H1 (cell line): ENCODE measurements around the gene PSPN. TPM values are rescaled to one million over a fixed set of nuclear protein-coding genes. Genes with fewer than 3 reads are reported as not detected.

ENCODE experiments used
- CTCF ChIA-PET: fragments of 300-600 bp; sonication (Branson Sonifier 250); formaldehyde crosslinking; loops from one replicate; lab custom pipeline; 2021; ENCODE audit not compliant: partially characterized antibody; lab: Charles Lee
- POLR2A ChIA-PET: fragments of 300-600 bp; sonication (Branson Sonifier 250); formaldehyde crosslinking; loops from one replicate; lab custom pipeline; 2021; ENCODE audit warnings: inconsistent platforms; ENCODE audit not compliant: partially characterized antibody; lab: Charles Lee
- DNase-seq, 2 experiments: peaks; one replicate each; pipeline versions ENCODE4 v3.0.0 to v3.0.0-alpha.2; 2010 to 2022; ENCODE audit warnings: low spot score in 2 of 2, low read depth in 1 of 2, mixed read lengths in 1 of 2
- FAIRE-seq: peaks from 2 replicates; lab custom pipeline; 2011; peaks lifted over from hg19 to GRCh38; lab: Jason Lieb, UNC
- H2AFZ ChIP-seq: 2 replicates; pipeline ENCODE4 v1.8.1; 2012; ENCODE audit warnings: low read length, inconsistent platforms
- H2AK5ac ChIP-seq: 2 replicates; pipeline ENCODE4 v1.6.1; 2013; ENCODE audit warnings: low read depth, low read length
- H2BK120ac ChIP-seq: replicated peaks from 2 replicates; pipeline ENCODE3; 2013; ENCODE audit warnings: low read depth, low read length, inconsistent platforms
- H2BK12ac ChIP-seq: 2 replicates; pipeline ENCODE4 v1.6.1; 2013; ENCODE audit warnings: low read depth, low read length
- H2BK15ac ChIP-seq: 2 replicates; pipeline ENCODE4 v1.6.1; 2013; ENCODE audit warnings: low read length
- H2BK20ac ChIP-seq: 2 replicates; pipeline ENCODE4 v1.6.1; 2013; ENCODE audit warnings: low read length
- H2BK5ac ChIP-seq: 2 replicates; pipeline ENCODE4 v1.6.1; 2013; ENCODE audit warnings: low read depth, low read length
- H3K14ac ChIP-seq: 2 replicates; pipeline ENCODE4 v1.6.1; 2013; ENCODE audit warnings: inconsistent platforms; ENCODE audit not compliant: insufficient read length
- H3K18ac ChIP-seq: 2 replicates; pipeline ENCODE4 v1.6.1; 2013; ENCODE audit warnings: low read length; ENCODE audit errors: extremely low read depth
- H3K23ac ChIP-seq: 2 replicates; pipeline ENCODE4 v1.6.1; 2013; ENCODE audit warnings: inconsistent platforms; ENCODE audit not compliant: insufficient read length
- H3K23me2 ChIP-seq: 2 replicates; pipeline ENCODE4 v1.6.1; 2013; ENCODE audit warnings: low read depth, low read length
- H3K27ac ChIP-seq: 2 replicates; pipeline ENCODE4 v1.6.1; 2011; ENCODE audit warnings: low read depth, low read length, inconsistent platforms
- H3K27me3 ChIP-seq, 4 experiments: replicated peaks in 1 of 4; 1 replicate in 1 of 4; 2 replicates in 3 of 4; pipeline versions ENCODE4 v1.6.1 to v1.8.1; 2011 to 2013; ENCODE audit warnings: low read length in 3 of 4, mild to moderate bottlenecking in 3 of 4, inconsistent platforms in 2 of 4, mixed read lengths in 2 of 4, moderate library complexity in 1 of 4; ENCODE audit not compliant: control insufficient read depth in 3 of 4, insufficient read depth in 3 of 4; ENCODE audit errors: extremely low read depth in 1 of 4
- H3K36me3 ChIP-seq, 4 experiments: 2 replicates each; pipeline versions ENCODE4 v1.6.1 to v1.8.1; 2011 to 2013; ENCODE audit warnings: mild to moderate bottlenecking in 4 of 4, low read length in 3 of 4, moderate library complexity in 2 of 4, control low read depth in 1 of 4, inconsistent platforms in 1 of 4; ENCODE audit not compliant: insufficient read depth in 4 of 4, control insufficient read depth in 2 of 4
- H3K4ac ChIP-seq: replicated peaks from 2 replicates; pipeline ENCODE3; 2013; ENCODE audit warnings: low read length, low read depth, mixed read lengths, inconsistent platforms; ENCODE audit not compliant: insufficient read length
- H3K4me1 ChIP-seq, 4 experiments: replicated peaks in 1 of 4; 1 replicate in 1 of 4; 2 replicates in 3 of 4; pipeline versions ENCODE4 v1.6.1 to v1.8.1; 2011 to 2013; ENCODE audit warnings: low read length in 3 of 4, inconsistent platforms in 2 of 4, mixed read lengths in 1 of 4; ENCODE audit not compliant: insufficient read depth in 4 of 4, control insufficient read depth in 3 of 4
- H3K4me2 ChIP-seq, 2 experiments: 2 replicates each; pipeline versions ENCODE4 v1.6.1 to v1.8.1; 2011 to 2013; ENCODE audit warnings: low read depth in 2 of 2, low read length in 2 of 2, control low read depth in 1 of 2, inconsistent platforms in 1 of 2, mild to moderate bottlenecking in 1 of 2; ENCODE audit not compliant: insufficient read depth in 1 of 2
- H3K4me3 ChIP-seq, 4 experiments: fragments of 200-600, 300-600 bp in 1 of 4; sonication (generic), shearing (Covaris generic), sonication (Bioruptor Twin) in 1 of 4; 2 replicates each; pipeline versions ENCODE4 v1.5.1 to v1.8.1; 2011 to 2016; ENCODE audit warnings: low read length in 4 of 4, low read depth in 3 of 4, control low read depth in 2 of 4, inconsistent platforms in 2 of 4, mild to moderate bottlenecking in 2 of 4, mixed read lengths in 1 of 4, moderate library complexity in 1 of 4; ENCODE audit not compliant: insufficient read depth in 2 of 4; ENCODE audit errors: extremely low read depth in 1 of 4
- H3K56ac ChIP-seq: replicated peaks from 2 replicates; pipeline ENCODE3; 2013; ENCODE audit warnings: low read depth, mild to moderate bottlenecking, mixed read lengths, low read length, inconsistent platforms; ENCODE audit not compliant: insufficient read length
- H3K79me1 ChIP-seq: 2 replicates; pipeline ENCODE4 v1.6.1; 2013; ENCODE audit warnings: low read depth, low read length, control low read depth
- H3K79me2 ChIP-seq, 2 experiments: 2 replicates each; pipeline versions ENCODE4 v1.6.1 to v1.8.1; 2012 to 2013; ENCODE audit warnings: low read length in 2 of 2, mild to moderate bottlenecking in 2 of 2, inconsistent platforms in 1 of 2; ENCODE audit not compliant: insufficient read depth in 2 of 2, control insufficient read depth in 1 of 2
- H3K9ac ChIP-seq, 4 experiments: replicated peaks in 1 of 4; 1 replicate in 1 of 4; 2 replicates in 3 of 4; pipeline versions ENCODE4 v1.6.1 to v1.8.1; 2011 to 2013; ENCODE audit warnings: low read depth in 3 of 4, low read length in 3 of 4, control low read depth in 2 of 4, mild to moderate bottlenecking in 2 of 4, moderate library complexity in 2 of 4, inconsistent platforms in 1 of 4; ENCODE audit errors: extremely low read depth in 1 of 4
- H3K9me3 ChIP-seq, 2 experiments: 2 replicates each; pipeline versions ENCODE4 v1.6.1 to v1.8.1; 2012 to 2013; ENCODE audit warnings: mild to moderate bottlenecking in 2 of 2, moderate library complexity in 2 of 2, control low read depth in 1 of 2, inconsistent platforms in 1 of 2, low read depth in 1 of 2, low read length in 1 of 2, mixed read lengths in 1 of 2; ENCODE audit not compliant: insufficient read depth in 2 of 2
- H4K20me1 ChIP-seq, 2 experiments: replicated peaks in 1 of 2; 2 replicates each; pipeline versions ENCODE3 to v1.8.1; 2011 to 2013; ENCODE audit warnings: inconsistent platforms in 2 of 2, low read length in 2 of 2, mild to moderate bottlenecking in 1 of 2; ENCODE audit not compliant: insufficient read depth in 2 of 2, control insufficient read depth in 1 of 2
- H4K5ac ChIP-seq: 2 replicates; pipeline ENCODE4 v1.6.1; 2013; ENCODE audit warnings: low read length, low read depth, mixed read lengths, inconsistent platforms; ENCODE audit not compliant: insufficient read length
- H4K8ac ChIP-seq: 2 replicates; pipeline ENCODE4 v1.8.0; 2013; ENCODE audit warnings: mild to moderate bottlenecking, moderate library complexity, low read length, inconsistent platforms; ENCODE audit not compliant: insufficient read depth; ENCODE audit errors: extremely low read depth
- H4K91ac ChIP-seq: replicated peaks from 2 replicates; pipeline ENCODE3; 2013; ENCODE audit warnings: low read length, mixed read lengths, inconsistent platforms; ENCODE audit not compliant: insufficient read length
- BRCA1 ChIP-seq: IDR thresholded peaks from 2 replicates; pipeline ENCODE4 v1.6.1; 2012; ENCODE audit warnings: low read depth, low read length, improper control_type of control experiment
- JUN ChIP-seq: IDR thresholded peaks from 2 replicates; pipeline ENCODE4 v1.6.1; 2011; ENCODE audit warnings: low read depth, mild to moderate bottlenecking, improper control_type of control experiment, low read length
- MAFK ChIP-seq: IDR thresholded peaks from 2 replicates; pipeline ENCODE4 v1.6.1; 2012; ENCODE audit warnings: low read depth, mild to moderate bottlenecking, improper control_type of control experiment, low read length
- NANOG ChIP-seq: IDR thresholded peaks from 2 replicates; pipeline ENCODE4 v1.6.1; 2011; ENCODE audit warnings: low read length, low read depth, mild to moderate bottlenecking, inconsistent platforms; ENCODE audit not compliant: insufficient read depth, poor library complexity, severe bottlenecking
- NRF1 ChIP-seq: IDR thresholded peaks from 2 replicates; pipeline ENCODE4 v1.6.1; 2011; ENCODE audit warnings: mild to moderate bottlenecking, low read depth, low read length, improper control_type of control experiment
- POLR2AphosphoS5 ChIP-seq: IDR thresholded peaks from 2 replicates; pipeline ENCODE4 v1.6.1; 2011; ENCODE audit warnings: low read depth, low read length
- RNF2 ChIP-seq: fragments of 200-900, 300-1000 bp; sonication (generic); IDR thresholded peaks from 2 replicates; pipeline ENCODE4 v1.7.1; 2016; ENCODE audit warnings: borderline replicate concordance, low read depth, mild to moderate bottlenecking, antibody characterized with exemption, low read length; ENCODE audit not compliant: poor library complexity, severe bottlenecking; ENCODE audit errors: missing control alignments
- SIX5 ChIP-seq: IDR thresholded peaks from 2 replicates; pipeline ENCODE4 v1.6.1; 2011; ENCODE audit warnings: mild to moderate bottlenecking, low read depth, low read length
- SP1 ChIP-seq: IDR thresholded peaks from 2 replicates; pipeline ENCODE4 v1.6.1; 2011; ENCODE audit warnings: low read depth, low read length
- SP2 ChIP-seq: IDR thresholded peaks from 2 replicates; pipeline ENCODE4 v1.6.1; 2012; ENCODE audit warnings: mild to moderate bottlenecking, low read length, inconsistent platforms
- SRF ChIP-seq: IDR thresholded peaks from 2 replicates; pipeline ENCODE4 v1.6.1; 2011; ENCODE audit warnings: mild to moderate bottlenecking, low read depth, low read length, moderate library complexity
- TAF1 ChIP-seq: IDR thresholded peaks from 2 replicates; pipeline ENCODE4 v1.6.1; 2011; ENCODE audit warnings: mild to moderate bottlenecking, low read depth, low read length
- WGBS, 2 experiments: shearing (Covaris generic) in 1 of 2; methylation state at CpG; one replicate each; pipeline versions ENCODE4 v1.1.6 to v1.1.7; 2013 to 2015; ENCODE audit warnings: low lambda C conversion rate in 2 of 2, mixed read lengths in 2 of 2, inconsistent platforms in 1 of 2, low coverage in 1 of 2, missing lambda C conversion rate in 1 of 2; ENCODE audit not compliant: insufficient replicate concordance in 2 of 2, insufficient coverage in 1 of 2, insufficient read length in 1 of 2; ENCODE audit errors: extremely low coverage in 1 of 2, missing lambda C conversion rate in 1 of 2; 5-methylcytosine and 5-hydroxymethylcytosine counted together
- polyA plus RNA-seq, 7 experiments: library from polyadenylated mRNA; depleted of rRNA in 3 of 7; stranded (reverse) in 5 of 7; unstranded in 2 of 7; fragments of >200 nt in 5 of 7; fragments of 200-250 nt in 2 of 7; gene quantifications; 1 replicate in 5 of 7; 2 replicates in 1 of 7; 4 replicates in 1 of 7; pipeline versions ENCODE4 v1.2.1 to v1.2.3, GENCODE V29; 2011 to 2013; ENCODE audit warnings: missing spikeins in 2 of 7, mixed read lengths in 2 of 7
- total RNA-seq: library from RNA; stranded (reverse); fragmentation: NEBNext Ultra II Directional; extraction: Animal tissue kit (Norgen Biotek cat#: 25700); gene quantifications from 2 replicates; pipeline ENCODE4 v1.2.1, GENCODE V29; 2021

PSPN gene
- total and polyA plus RNA-seq, 2 of the 8 experiments (the other 6 are each of a cell fraction or from before 2014, with no cell fraction given): 1.0 to 2.1 TPM

GRCh38 chr19:6413291-6413690 lies 37.6 kb upstream of the PSPN start:
- no peak overlapping the region for H2BK12ac ChIP-seq
- H3K18ac ChIP-seq: no peak overlapping the region
- no peak overlapping the region for H2BK20ac ChIP-seq
- DNase-seq (no peak), FAIRE-seq (no peak)
- 90% methylated on average over 5 of the region's 10 CpGs; no CpG with 5 or more reads in 1 of the 2 experiments for WGBS, 2 experiments
- no peak overlapping the region for H4K91ac ChIP-seq
- no peak overlapping the region for H2AK5ac ChIP-seq
- H2BK120ac ChIP-seq: no peak overlapping the region
- H4K20me1 ChIP-seq: peaks cover 10 to 26% of the 10 kb centered on the region in 2 experiments
- H3K79me2 ChIP-seq: peaks cover 0 to 11% of the 10 kb centered on the region in 2 experiments; a peak in 1 of 4 replicates
- H3K4ac ChIP-seq: no peak overlapping the region
- H3K23ac ChIP-seq: no peak overlapping the region
- no peaks in the 10 kb centered on the region for H3K9me3 ChIP-seq
- H3K79me1 ChIP-seq: peaks cover 6% of the 10 kb centered on the region
- no peak overlapping the region for H3K56ac ChIP-seq
- no peak overlapping the region for H4K5ac ChIP-seq
- H2BK15ac ChIP-seq: no peak overlapping the region
- no peaks in the 10 kb centered on the region for H3K27me3 ChIP-seq
- H3K36me3 ChIP-seq: peaks cover 21 to 50% (median 38%) of the 10 kb centered on the region in 4 experiments
- peaks cover 0 to 12% (median 6%) of the 10 kb centered on the region in 4 experiments; a peak in 6 of 7 replicates for H3K4me1 ChIP-seq
- no peaks in the 10 kb centered on the region for H3K23me2 ChIP-seq
- no peak overlapping the region for H3K27ac ChIP-seq
- CTCF ChIA-PET: interaction anchor here (1.2 kb wide), 1 partner anchor 9 kb away, joined by 4 read pairs; no protein-coding TSS in a partner anchor
- POLR2A ChIA-PET: interaction anchor here (1.1 kb wide), 1 partner anchor 8 kb away, joined by 4 read pairs; no protein-coding TSS in a partner anchor
- H3K4me3 ChIP-seq: no peak overlapping the region
- no peak overlapping the region for H3K9ac ChIP-seq
- H2AFZ ChIP-seq: no peak overlapping the region
- no peak overlapping the region for H3K4me2 ChIP-seq
- H4K8ac ChIP-seq: no peak overlapping the region
- no peak overlapping the region for H2BK5ac ChIP-seq
- no peak overlapping the region for H3K14ac ChIP-seq
- no peak for TF ChIP-seq SRF
- no peak for TF ChIP-seq TAF1
- no peak for TF ChIP-seq SP2
- no peak for TF ChIP-seq SIX5
- TF ChIP-seq JUN: no peak
- no peak for TF ChIP-seq RNF2
- TF ChIP-seq SP1: no peak
- no peak for TF ChIP-seq NANOG
- TF ChIP-seq BRCA1: no peak
- TF ChIP-seq NRF1: no peak
- no peak for TF ChIP-seq MAFK
- no peak for TF ChIP-seq POLR2AphosphoS5
